Activated CD4-positive, CD25-positive, alpha-beta regulatory T cell treated with anti-CD3 and anti-CD28 coated beads, Interleukin-2, amount 50 U/mL, for 72 hours (primary cell): ENCODE data around the gene NAPB.
A peak's percentile ranks its signal among the peaks of the same experiment; 100 is the strongest.

Experiments used
- DNase-seq: peaks from one replicate; pipeline ENCODE4 v3.0.0; 2021

The NAPB gene

GRCh38 chr20:23437126-23437899 is 16.0 kb upstream of the NAPB start:
- no peak for DNase-seq

- DNase-seq: no peak
These were observed 15.4 kb upstream of the NAPB start for GRCh38 chr20:23436681-23437080.

GRCh38 chr20:23435626-23436539 is 14.6 kb upstream of the NAPB start:
- no peak for DNase-seq

- no peak for DNase-seq
These were observed 13.4 kb upstream of the NAPB start for GRCh38 chr20:23434521-23435313.

GRCh38 chr20:23433628-23434027 is 12.3 kb upstream of the NAPB start:
- no peak for DNase-seq

- no peak for DNase-seq
These were observed 3.8 kb upstream of the NAPB start for GRCh38 chr20:23425129-23425528.

- peak; percentile 58 for DNase-seq
These were observed 1.0 kb downstream of the NAPB start for GRCh38 chr20:23419995-23420901.

GRCh38 chr20:23419657-23419994 is 1.7 kb downstream of the NAPB start:
- DNase-seq: no peak

GRCh38 chr20:23417861-23418260 is 3.4 kb downstream of the NAPB start:
- no peak for DNase-seq

- no peak for DNase-seq
These were observed 5.2 kb downstream of the NAPB start for GRCh38 chr20:23415959-23416583.

- no peak for DNase-seq
These were observed 5.7 kb downstream of the NAPB start for GRCh38 chr20:23415555-23415954.

- DNase-seq: no peak
These were observed 6.6 kb downstream of the NAPB start for GRCh38 chr20:23414526-23415188.

GRCh38 chr20:23413862-23414422 is 7.3 kb downstream of the NAPB start:
- DNase-seq: no peak

GRCh38 chr20:23412026-23412425 is 9.3 kb downstream of the NAPB start:
- DNase-seq: no peak

- DNase-seq: no peak
These were observed 10.2 kb downstream of the NAPB start for GRCh38 chr20:23410916-23411695.

- DNase-seq: no peak
These were observed 11.5 kb downstream of the NAPB start for GRCh38 chr20:23409800-23410199.

- DNase-seq: no peak
These were observed 12.3 kb downstream of the NAPB start for GRCh38 chr20:23408957-23409356.

- no peak for DNase-seq
These were observed 13.4 kb downstream of the NAPB start for GRCh38 chr20:23407781-23408464.

GRCh38 chr20:23406880-23407279 is 14.4 kb downstream of the NAPB start:
- no peak for DNase-seq
